Measurements from ENCODE around the gene CYP2W1.

DNA sequence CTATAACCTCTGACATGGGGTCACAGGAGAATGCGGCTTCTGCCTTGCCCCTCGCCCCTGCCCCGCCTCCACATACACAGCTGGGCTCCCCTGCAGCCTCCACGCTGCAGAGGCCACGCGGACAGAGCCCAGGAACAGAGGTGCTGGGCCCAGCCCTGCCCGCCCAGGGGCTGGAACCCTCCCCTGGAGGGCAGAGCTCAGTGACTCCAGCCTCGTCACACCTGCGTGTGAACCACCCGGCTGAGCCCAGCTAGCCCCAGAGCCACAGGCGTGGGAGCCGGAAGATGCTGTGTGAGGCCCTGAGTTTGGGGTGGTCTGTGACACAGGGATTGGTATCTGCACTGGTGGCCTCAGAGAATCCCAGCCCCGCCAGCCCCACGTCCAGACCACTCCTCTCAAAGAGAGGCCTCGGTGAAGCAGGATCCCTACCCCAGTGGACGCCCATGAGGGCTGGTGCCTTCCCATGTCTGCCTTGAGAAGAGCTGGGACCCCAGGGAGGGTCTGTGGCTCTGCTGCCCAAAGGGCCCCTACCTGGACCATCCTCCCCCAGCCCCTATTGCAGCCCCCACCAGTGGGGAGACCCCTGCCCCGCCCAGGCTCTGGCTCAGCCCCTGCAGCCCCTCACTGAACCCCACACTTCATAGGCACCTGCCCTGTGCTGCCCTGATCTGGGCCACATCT lies 20.4 kb upstream of the CYP2W1 start:
- no peak for TF ChIP-seq BHLHE40 (IDR thresholded peaks at IDR 0.05; ENCODE audit: low read depth, low read length)
- TF ChIP-seq KDM1A (IDR thresholded peaks at IDR 0.05; ENCODE audit: low read depth): no peak
- TF ChIP-seq, protein P1, sequence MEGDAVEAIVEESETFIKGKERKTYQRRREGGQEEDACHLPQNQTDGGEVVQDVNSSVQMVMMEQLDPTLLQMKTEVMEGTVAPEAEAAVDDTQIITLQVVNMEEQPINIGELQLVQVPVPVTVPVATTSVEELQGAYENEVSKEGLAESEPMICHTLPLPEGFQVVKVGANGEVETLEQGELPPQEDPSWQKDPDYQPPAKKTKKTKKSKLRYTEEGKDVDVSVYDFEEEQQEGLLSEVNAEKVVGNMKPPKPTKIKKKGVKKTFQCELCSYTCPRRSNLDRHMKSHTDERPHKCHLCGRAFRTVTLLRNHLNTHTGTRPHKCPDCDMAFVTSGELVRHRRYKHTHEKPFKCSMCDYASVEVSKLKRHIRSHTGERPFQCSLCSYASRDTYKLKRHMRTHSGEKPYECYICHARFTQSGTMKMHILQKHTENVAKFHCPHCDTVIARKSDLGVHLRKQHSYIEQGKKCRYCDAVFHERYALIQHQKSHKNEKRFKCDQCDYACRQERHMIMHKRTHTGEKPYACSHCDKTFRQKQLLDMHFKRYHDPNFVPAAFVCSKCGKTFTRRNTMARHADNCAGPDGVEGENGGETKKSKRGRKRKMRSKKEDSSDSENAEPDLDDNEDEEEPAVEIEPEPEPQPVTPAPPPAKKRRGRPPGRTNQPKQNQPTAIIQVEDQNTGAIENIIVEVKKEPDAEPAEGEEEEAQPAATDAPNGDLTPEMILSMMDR (IDR thresholded peaks at IDR 0.05): no peak
- TF ChIP-seq POLR2A (IDR thresholded peaks at IDR 0.05; ENCODE audit: low read length): no peak
- no peak for TF ChIP-seq ZFP36 (IDR thresholded peaks at IDR 0.05; ENCODE audit: borderline replicate concordance, partially characterized antibody)
- no peak for TF ChIP-seq HDAC2 (IDR thresholded peaks at IDR 0.05)
- TF ChIP-seq CEBPB (IDR thresholded peaks at IDR 0.05): no peak
- TF ChIP-seq, protein P2, sequence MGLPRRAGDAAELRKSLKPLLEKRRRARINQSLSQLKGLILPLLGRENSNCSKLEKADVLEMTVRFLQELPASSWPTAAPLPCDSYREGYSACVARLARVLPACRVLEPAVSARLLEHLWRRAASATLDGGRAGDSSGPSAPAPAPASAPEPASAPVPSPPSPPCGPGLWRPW (IDR thresholded peaks at IDR 0.05): no peak
- no peak for TF ChIP-seq RFX5 (IDR thresholded peaks at IDR 0.05)
- TF ChIP-seq EP300 (IDR thresholded peaks at IDR 0.05): no peak
- no peak for TF ChIP-seq MAFK (IDR thresholded peaks at IDR 0.05; ENCODE audit: partially characterized antibody)
- no peak for TF ChIP-seq POLR2AphosphoS2 (conservative IDR thresholded peaks at IDR 0.05; ENCODE audit: low read length)
- TF ChIP-seq, protein P3, sequence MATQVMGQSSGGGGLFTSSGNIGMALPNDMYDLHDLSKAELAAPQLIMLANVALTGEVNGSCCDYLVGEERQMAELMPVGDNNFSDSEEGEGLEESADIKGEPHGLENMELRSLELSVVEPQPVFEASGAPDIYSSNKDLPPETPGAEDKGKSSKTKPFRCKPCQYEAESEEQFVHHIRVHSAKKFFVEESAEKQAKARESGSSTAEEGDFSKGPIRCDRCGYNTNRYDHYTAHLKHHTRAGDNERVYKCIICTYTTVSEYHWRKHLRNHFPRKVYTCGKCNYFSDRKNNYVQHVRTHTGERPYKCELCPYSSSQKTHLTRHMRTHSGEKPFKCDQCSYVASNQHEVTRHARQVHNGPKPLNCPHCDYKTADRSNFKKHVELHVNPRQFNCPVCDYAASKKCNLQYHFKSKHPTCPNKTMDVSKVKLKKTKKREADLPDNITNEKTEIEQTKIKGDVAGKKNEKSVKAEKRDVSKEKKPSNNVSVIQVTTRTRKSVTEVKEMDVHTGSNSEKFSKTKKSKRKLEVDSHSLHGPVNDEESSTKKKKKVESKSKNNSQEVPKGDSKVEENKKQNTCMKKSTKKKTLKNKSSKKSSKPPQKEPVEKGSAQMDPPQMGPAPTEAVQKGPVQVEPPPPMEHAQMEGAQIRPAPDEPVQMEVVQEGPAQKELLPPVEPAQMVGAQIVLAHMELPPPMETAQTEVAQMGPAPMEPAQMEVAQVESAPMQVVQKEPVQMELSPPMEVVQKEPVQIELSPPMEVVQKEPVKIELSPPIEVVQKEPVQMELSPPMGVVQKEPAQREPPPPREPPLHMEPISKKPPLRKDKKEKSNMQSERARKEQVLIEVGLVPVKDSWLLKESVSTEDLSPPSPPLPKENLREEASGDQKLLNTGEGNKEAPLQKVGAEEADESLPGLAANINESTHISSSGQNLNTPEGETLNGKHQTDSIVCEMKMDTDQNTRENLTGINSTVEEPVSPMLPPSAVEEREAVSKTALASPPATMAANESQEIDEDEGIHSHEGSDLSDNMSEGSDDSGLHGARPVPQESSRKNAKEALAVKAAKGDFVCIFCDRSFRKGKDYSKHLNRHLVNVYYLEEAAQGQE (IDR thresholded peaks at IDR 0.05): no peak
